RWPE1 (cell line): Measurements from ENCODE around the gene U2AF1.
"Not testable (repeated sequence)": the region's sequence is repeated elsewhere in the genome, so short reads cannot be mapped to it uniquely, and the experiment has no call there.

Experiments
- CTCF ChIA-PET: fragments of 350-600 bp; sonication (Branson Sonifier 250); formaldehyde crosslinking; extraction: SDS; loops from one replicate; lab custom pipeline; 2021; lab: Yijun Ruan, JAX
- POLR2A ChIA-PET: fragments of 400-600 bp; formaldehyde crosslinking; extraction: SDS; loops from one replicate; lab custom pipeline; 2020; ENCODE audit warnings: antibody characterized with exemption; ENCODE audit not compliant: low non-redundant PET; lab: Yijun Ruan, JAX
- DNase-seq: peaks from one replicate; pipeline ENCODE4 v3.0.0; 2012; ENCODE audit warnings: low spot score
- H3K27ac ChIP-seq: fragments of 450-650 bp; 2 replicates; pipeline ENCODE4 v1.5.1; 2017

Gene U2AF1

DNA sequence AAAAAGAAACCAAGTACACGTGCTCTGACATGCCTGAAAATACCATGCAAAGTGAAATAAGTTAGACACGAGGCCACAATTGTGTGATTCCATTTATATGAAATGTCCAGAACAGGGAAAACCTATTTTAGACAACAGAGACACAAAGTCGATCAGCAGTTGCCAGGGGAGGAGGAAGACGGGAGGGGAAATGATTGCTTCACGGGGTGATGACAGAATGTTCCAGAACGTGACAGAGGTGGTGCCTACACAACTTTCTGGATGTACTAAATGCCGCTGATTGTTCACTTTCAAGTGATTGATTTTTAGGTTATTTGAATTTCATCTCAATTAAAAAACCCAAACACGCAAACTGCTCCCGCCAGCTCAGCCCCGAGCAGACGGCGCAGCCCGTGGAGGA, 54.3 kb downstream of the U2AF1 start:
- H3K27ac ChIP-seq, CTCF ChIA-PET, POLR2A ChIA-PET, DNase-seq: not testable (repeated sequence)

DNA sequence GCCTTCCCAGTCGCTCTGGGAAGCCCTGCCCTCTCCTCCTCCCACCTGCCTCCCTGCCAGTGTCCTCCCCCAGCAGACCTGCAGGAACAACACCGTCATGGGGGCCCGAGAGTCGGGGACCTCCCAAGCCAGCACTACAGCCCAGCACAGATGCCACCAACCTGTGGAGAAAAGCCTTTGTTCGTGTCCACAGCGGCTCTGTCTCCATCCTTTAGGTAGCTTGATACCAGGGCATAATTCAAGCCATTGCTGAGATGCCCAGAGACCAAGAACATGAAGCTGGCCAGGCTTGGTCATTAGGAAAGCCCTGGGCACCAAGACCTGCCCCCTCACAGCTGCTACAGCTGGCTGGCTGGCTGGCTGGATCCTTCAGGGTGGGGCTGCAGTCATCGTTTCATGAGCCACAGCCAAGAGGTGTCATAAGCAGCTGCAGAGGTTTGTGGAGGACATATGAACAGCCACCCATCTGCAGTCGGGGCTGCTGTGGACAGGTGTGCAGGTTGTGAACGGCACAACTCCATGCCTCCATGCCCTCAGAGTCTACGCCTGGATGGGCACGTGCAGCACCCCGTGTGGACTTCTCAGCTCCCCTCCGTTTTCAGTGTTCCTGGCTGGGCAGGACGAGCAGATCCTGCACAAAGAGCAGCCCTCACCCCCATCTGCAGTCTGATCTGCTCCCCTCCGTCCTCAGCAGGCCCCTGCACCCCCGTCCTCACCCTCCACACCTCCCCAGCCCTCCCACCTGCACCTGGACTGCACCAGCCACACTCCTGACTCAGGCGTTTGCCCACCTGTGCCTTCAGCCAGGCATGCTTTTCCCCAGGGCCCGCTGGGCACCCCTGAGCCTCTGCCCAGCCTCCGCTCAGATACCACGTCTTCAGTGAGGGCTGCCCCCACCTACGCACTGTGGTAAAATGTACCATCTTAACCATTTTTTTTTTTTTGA, 61.2 kb downstream of the U2AF1 start:
- POLR2A ChIA-PET, DNase-seq, CTCF ChIA-PET: not testable (repeated sequence)
- H3K27ac ChIP-seq: peak overlapping the region; percentile 84

DNA sequence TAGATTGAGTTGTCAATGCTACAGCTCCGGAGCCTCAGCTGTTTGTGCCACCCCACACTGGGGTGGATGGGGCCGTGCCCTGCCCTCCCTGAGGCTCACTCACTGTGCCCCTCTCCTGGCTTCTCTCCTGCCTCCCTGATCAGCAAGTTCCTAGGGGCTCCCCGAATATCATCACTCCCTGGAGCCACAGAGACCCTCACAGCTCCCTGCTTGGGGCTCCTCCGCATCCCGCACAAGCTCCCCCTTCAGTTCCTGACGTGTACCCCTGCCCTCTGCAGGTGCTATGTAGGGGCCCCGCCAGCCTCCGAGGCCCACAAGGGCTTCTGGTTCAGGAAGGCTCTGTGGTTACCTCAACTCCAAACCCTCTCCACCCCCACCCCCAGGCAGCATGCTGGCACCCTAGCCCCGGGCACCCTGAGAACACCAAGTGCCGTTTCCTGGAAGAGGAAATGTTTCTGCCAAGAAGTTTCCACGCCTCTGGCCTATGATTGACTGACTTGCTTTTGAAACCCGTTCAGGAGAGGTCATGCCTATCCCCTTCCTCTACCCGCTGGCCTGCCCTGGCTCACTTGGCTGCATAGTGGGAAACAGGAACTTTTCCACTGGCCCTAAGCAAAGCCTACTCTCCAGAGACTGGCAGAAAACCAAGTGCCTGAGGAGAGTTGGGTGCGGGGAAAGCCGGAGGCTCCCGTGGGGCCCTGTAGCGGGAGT, 62.0 kb downstream of the U2AF1 start:
- POLR2A ChIA-PET, CTCF ChIA-PET, DNase-seq: not testable (repeated sequence)
- peak overlapping the region; percentile 84 for H3K27ac ChIP-seq

DNA sequence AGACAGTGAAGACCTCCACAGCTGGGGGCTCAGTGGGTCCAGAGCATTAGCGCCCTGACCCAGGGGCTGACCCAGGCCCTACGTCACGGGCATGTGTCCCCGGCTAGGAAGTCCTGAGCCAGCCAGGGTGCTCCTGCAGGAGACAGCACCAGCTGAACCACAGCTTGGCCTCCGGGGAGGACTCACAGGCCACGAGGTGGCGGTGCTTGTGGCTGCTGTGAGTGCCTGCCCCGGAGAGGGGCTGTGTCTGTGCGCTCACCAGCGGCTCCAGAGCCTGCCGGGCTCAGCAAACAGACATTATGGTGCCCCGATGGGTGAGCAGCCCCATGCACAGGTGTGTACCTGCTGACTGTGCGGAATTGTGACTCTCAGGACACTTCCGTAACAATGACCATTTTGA, 62.8 kb downstream of the U2AF1 start:
- POLR2A ChIA-PET: not testable (repeated sequence)

DNA sequence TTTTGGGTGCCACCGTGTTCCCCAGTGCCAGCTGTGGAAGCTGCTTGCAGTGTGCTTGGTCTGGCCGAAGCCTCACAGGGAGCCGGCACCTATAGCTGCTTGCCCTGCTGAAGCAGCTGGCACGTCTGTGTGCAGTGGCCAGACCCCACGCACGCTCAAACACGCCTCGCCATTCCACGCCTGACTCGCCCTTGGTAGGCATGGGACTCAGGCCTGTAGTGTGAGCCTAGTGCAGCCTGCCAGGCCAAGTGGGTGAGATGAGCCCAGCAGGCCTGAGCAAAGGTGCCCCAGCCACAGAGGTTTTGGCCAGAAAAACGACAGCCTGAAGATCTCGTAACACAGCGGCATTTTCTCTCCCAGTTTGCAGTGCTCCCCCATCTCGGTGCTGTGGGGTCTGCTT, 64.1 kb downstream of the U2AF1 start:
- POLR2A ChIA-PET, DNase-seq, CTCF ChIA-PET, H3K27ac ChIP-seq: not testable (repeated sequence)

More for the DNA sequence above, 62.8 kb downstream of the U2AF1 start:
- H3K27ac ChIP-seq, CTCF ChIA-PET, DNase-seq: not testable (repeated sequence)
